KMS-11 (cell line): ENCODE measurements around the gene MED27.

Source experiments
- H2AFZ ChIP-seq: fragments of 200-600 bp; sonication (generic); 2 replicates; pipeline ENCODE4 v1.6.1; 2016; ENCODE audit warnings: antibody characterized with exemption, mixed run types, low read depth
- H3K27ac ChIP-seq: fragments of 200-600 bp; sonication (generic); 2 replicates; pipeline ENCODE4 v1.6.1; 2016; ENCODE audit warnings: mild to moderate bottlenecking, mixed run types
- H3K27me3 ChIP-seq: fragments of 200-600 bp; sonication (generic); 2 replicates; pipeline ENCODE4 v1.6.1; 2017; ENCODE audit warnings: mild to moderate bottlenecking, low read depth, mixed run types, moderate library complexity; ENCODE audit not compliant: insufficient read depth
- H3K36me3 ChIP-seq: fragments of 200-600 bp; sonication (generic); 2 replicates; pipeline ENCODE4 v1.6.1; 2017; ENCODE audit warnings: mild to moderate bottlenecking, mixed run types; ENCODE audit not compliant: insufficient read depth
- H3K4me1 ChIP-seq: fragments of 200-600 bp; sonication (generic); 2 replicates; pipeline ENCODE4 v1.6.1; 2016; ENCODE audit warnings: mild to moderate bottlenecking, low read depth, mixed run types; ENCODE audit not compliant: poor library complexity, severe bottlenecking
- H3K4me2 ChIP-seq: fragments of 200-600 bp; sonication (generic); 2 replicates; pipeline ENCODE4 v1.7.0; 2016; ENCODE audit warnings: mild to moderate bottlenecking, mixed run types
- H3K4me3 ChIP-seq: fragments of 200-600 bp; sonication (generic); IDR thresholded peaks from 2 replicates; pipeline ENCODE4 v1.6.1; 2017; ENCODE audit warnings: low read depth, low read length, mixed read lengths; ENCODE audit not compliant: insufficient read depth
- H3K79me2 ChIP-seq: fragments of 200-600 bp; sonication (generic); 2 replicates; pipeline ENCODE4 v1.6.1; 2016; ENCODE audit warnings: low read depth, mixed run types; ENCODE audit not compliant: insufficient read depth
- H3K9ac ChIP-seq: fragments of 200-600 bp; sonication (generic); 2 replicates; pipeline ENCODE4 v1.6.1; 2016; ENCODE audit warnings: mild to moderate bottlenecking, mixed run types
- H4K20me1 ChIP-seq: fragments of 200-600 bp; sonication (generic); 2 replicates; pipeline ENCODE4 v1.6.1; 2016; ENCODE audit warnings: mild to moderate bottlenecking, mixed run types; ENCODE audit not compliant: insufficient read depth
- TF ChIP-seq, protein P1 (sequence below): fragments of 200-600 bp; sonication (generic); conservative IDR thresholded peaks from 2 replicates; pipeline ENCODE4 v1.6.1; 2017; ENCODE audit warnings: low read depth, mild to moderate bottlenecking, antibody characterized with exemption, low read length, moderate library complexity, mixed read lengths

The MED27 gene

DNA sequence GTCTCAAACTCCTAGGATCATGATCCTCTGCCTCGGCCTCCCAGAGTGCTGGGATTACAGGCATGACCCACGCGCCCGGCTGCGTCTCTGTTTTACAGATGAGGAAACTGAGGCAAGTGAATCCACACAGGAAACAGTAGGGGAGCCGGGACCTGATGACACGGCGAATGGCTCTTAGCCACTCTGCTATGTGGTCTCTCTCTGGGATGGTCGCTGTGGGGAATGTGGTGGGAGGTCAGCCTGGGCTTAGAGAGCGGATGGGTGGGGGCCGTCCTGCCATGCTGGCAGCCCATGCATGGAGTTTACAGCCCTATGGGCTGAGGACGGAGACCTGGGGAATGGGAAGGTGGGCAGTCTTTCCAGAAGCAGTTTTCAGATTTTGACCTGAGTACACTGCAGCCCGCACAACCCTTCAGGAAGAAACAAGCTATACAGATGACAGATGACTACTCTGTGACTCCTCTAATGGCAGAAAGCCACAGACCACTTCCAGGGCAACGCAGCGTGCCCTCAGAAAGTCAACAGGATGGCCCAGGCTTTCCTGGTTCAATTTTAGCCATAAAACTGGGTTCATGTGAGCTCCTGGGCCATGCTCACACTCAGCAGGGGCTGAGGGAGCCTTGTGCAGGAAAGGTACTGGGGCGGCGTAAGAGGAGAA is 203.7 kb downstream of the MED27 start:
- Histone ChIP-seq H2AFZ (no peak overlapping the region), H3K4me3 (no peak overlapping the region), H3K79me2 (no peaks in the 10 kb centered on the region), H3K9ac (no peak overlapping the region), H3K4me2 (no peak overlapping the region), H3K27me3 (no peaks in the 10 kb centered on the region), H3K4me1 (no peaks in the 10 kb centered on the region), H4K20me1 (no peaks in the 10 kb centered on the region), H3K36me3 (no peaks in the 10 kb centered on the region), H3K27ac (no peak overlapping the region)
- TF ChIP-seq, protein P1, sequence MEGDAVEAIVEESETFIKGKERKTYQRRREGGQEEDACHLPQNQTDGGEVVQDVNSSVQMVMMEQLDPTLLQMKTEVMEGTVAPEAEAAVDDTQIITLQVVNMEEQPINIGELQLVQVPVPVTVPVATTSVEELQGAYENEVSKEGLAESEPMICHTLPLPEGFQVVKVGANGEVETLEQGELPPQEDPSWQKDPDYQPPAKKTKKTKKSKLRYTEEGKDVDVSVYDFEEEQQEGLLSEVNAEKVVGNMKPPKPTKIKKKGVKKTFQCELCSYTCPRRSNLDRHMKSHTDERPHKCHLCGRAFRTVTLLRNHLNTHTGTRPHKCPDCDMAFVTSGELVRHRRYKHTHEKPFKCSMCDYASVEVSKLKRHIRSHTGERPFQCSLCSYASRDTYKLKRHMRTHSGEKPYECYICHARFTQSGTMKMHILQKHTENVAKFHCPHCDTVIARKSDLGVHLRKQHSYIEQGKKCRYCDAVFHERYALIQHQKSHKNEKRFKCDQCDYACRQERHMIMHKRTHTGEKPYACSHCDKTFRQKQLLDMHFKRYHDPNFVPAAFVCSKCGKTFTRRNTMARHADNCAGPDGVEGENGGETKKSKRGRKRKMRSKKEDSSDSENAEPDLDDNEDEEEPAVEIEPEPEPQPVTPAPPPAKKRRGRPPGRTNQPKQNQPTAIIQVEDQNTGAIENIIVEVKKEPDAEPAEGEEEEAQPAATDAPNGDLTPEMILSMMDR, result no peak

DNA sequence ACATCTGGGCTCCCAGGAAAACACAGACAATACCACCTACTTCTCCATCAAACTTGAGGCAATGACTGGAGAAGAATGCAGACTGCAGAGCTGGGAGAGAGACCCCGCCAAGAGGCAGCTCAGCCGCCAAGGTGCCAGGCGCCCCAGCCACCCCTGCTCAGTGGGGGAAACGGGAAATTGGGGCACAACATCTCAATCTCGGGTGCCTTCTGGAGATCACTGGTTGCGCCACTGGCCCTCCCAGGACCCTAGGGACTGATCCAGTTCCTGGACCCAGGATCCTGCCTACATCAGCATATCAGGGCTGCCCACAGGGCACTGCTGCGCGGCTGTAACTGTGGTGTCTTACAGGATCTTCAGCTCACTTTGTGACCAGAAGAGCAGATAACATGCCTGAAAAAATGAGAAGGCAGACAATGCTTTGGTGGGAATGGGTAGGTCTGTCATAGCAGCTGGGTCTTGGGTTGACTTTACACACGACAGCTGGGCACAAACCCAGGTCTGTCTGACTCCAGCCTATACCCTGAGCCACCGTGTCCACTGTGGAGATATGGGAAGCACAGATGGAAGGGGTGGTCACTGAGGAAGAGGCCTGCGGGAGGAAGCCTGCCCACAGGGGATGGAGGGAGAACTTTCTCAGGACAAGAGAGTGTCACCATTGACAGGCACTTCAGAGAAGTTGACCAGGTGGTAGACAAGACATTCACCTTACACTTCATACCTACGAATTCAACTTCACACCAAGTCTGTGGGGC is 204.6 kb downstream of the MED27 start:
- TF ChIP-seq, protein P1, result no peak
- H3K4me3 ChIP-seq, result no peak overlapping the region

DNA sequence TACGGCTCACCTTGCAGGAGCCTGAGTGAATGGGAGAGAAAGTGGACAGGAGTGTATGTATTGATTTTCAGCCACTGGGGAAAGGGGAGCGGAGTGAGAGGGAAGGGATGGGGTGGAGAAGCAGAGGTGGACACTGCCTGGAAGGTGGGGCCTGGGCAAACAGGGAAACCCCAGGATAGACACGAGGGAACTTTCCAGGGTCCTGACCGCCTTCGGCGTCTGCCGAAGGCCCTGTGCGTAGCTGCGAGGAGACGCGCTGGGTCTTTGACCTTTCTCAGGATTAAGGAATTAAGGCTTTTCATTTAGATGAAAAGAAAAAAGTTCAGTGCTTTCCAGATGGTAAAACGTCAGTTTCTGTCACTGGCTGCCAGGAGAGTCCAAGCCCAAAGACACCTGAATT is 205.2 kb downstream of the MED27 start:
- Histone ChIP-seq H3K9ac (no peak overlapping the region), H3K4me1 (no peaks in the 10 kb centered on the region), H4K20me1 (no peaks in the 10 kb centered on the region), H3K27me3 (no peaks in the 10 kb centered on the region), H3K27ac (no peak overlapping the region), H2AFZ (no peak overlapping the region), H3K4me3 (no peak overlapping the region), H3K4me2 (no peak overlapping the region), H3K36me3 (no peaks in the 10 kb centered on the region), H3K79me2 (no peaks in the 10 kb centered on the region)
- TF ChIP-seq, protein P1, result no peak

More for the DNA sequence above, 204.6 kb downstream of the MED27 start:
- no peaks in the 10 kb centered on the region for H3K79me2 ChIP-seq
- no peaks in the 10 kb centered on the region for H4K20me1 ChIP-seq
- H3K27ac ChIP-seq, result no peak overlapping the region
- no peak overlapping the region for H3K9ac ChIP-seq
- H2AFZ ChIP-seq, result no peak overlapping the region
- no peaks in the 10 kb centered on the region for H3K4me1 ChIP-seq
- H3K27me3 ChIP-seq, result no peaks in the 10 kb centered on the region
- no peaks in the 10 kb centered on the region for H3K36me3 ChIP-seq
- H3K4me2 ChIP-seq, result no peak overlapping the region

DNA sequence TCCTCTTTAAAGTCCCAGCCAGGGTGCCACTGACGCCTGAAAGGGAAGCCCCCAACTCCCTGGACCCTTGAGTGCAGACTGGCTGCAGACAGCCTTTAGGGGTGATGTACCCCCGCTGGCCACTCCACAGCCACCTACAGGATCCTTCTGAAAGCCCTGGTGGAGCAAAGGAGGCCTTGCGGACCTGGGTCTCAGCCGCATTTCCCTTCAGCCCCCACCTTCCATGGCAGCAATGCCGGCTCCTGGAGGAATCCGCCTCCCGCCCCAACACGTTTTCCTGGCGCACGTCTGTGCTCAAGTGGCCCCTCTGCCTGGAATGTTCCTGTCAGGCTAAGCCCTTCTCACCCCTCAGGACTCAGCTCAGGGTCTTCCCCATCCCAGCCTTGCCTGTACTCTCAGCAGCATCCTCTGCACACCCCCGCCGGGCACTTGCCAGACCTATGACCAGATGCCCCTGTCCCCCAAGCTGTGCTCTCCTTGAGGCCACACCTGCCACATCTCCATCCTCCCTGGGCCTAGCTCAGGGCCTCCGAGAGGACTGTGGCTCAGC is 205.7 kb downstream of the MED27 start:
- Histone ChIP-seq H3K79me2 (no peaks in the 10 kb centered on the region), H3K9ac (no peak overlapping the region), H3K36me3 (no peaks in the 10 kb centered on the region), H3K27me3 (no peaks in the 10 kb centered on the region), H2AFZ (no peak overlapping the region), H3K4me1 (no peaks in the 10 kb centered on the region), H4K20me1 (no peaks in the 10 kb centered on the region), H3K4me3 (no peak overlapping the region), H3K4me2 (no peak overlapping the region), H3K27ac (no peak overlapping the region)
- TF ChIP-seq, protein P1, result no peak
